ENCODE measurements around the gene XRN2.

DNA sequence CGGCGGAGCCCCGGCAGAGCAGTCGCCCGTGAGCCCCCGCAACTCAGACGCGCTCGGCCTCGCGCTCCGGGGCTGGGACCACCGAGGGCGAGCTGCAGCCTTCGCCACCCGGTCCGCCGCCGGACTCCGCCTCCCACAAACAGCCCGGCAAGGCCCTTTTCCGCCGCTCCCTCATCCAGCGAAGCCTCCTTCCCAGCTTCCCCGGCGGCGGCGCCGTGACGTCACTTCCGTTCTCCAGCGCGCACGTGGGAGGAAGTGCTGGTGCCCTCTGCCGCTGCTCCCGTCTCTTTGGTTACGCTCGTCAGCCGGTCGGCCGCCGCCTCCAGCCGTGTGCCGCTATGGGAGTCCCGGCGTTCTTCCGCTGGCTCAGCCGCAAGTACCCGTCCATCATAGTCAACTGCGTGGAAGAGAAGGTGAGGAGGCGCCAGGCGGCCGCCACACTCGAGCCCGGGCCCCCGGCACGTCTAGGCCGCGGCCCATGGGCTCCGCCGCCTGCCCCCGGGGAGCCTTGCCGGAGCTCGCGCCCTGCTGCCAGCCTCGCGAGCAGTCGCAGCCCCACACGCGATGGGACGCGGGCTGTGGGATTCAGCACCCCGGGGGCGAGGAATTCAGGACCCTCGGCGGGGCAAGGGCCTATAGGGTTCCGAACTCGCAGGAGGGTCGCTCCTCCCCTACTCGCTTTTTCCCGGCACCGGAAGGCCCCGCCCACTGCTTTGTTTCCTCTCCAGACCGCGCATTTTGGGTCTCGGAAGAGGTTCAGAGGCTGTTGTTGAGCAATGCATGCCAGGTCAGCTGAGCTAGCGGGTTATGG is at the start of gene XRN2:
- TF ChIP-seq POLR2A (IDR thresholded peaks at IDR 0.05; ENCODE audit: low read depth, low read length): peak; percentile 91
- TF ChIP-seq POLR2AphosphoS5 (IDR thresholded peaks at IDR 0.05; ENCODE audit: low read depth, low read length): peak; percentile 95
- TF ChIP-seq TAF1 (IDR thresholded peaks at IDR 0.05; ENCODE audit: low read depth, low read length): peak; percentile 69
- TF ChIP-seq SPI1 (IDR thresholded peaks at IDR 0.05; ENCODE audit: low read depth, low read length): peak; percentile 82
